ENCODE data around the gene HIPK4. TPM values are rescaled to one million over a fixed set of nuclear protein-coding genes. Genes with fewer than 3 reads are reported as not detected.

The HIPK4 gene, protein sequence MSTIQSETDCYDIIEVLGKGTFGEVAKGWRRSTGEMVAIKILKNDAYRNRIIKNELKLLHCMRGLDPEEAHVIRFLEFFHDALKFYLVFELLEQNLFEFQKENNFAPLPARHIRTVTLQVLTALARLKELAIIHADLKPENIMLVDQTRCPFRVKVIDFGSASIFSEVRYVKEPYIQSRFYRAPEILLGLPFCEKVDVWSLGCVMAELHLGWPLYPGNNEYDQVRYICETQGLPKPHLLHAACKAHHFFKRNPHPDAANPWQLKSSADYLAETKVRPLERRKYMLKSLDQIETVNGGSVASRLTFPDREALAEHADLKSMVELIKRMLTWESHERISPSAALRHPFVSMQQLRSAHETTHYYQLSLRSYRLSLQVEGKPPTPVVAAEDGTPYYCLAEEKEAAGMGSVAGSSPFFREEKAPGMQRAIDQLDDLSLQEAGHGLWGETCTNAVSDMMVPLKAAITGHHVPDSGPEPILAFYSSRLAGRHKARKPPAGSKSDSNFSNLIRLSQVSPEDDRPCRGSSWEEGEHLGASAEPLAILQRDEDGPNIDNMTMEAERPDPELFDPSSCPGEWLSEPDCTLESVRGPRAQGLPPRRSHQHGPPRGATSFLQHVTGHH
- total RNA-seq (2021; ENCODE audit: unreplicated experiment), result 0.74 TPM
- 0.61 and 0.77 TPM in 2 replicates for polyA plus RNA-seq (2012)
- Bru-seq, nascent RNA, result percentile 23 among the genes with signal in this experiment
- BruChase-seq, experiment 1, labeled RNA remaining after a 6-hour chase, result percentile 24 among the genes with signal in this experiment
- percentile 26 among the genes with signal in this experiment for BruChase-seq, experiment 2, labeled RNA remaining after a 2-hour chase
- long read RNA-seq, partial matches to known transcripts, result 0 of 1 reads
- long read RNA-seq, other reads (novel, unspliced or antisense), result 1 of 1 reads

- POLR2A ChIA-PET, result no interaction called here
- ATAC-seq, result no peak
- no peaks in the 10 kb centered on the region for H3K9me2 ChIP-seq (ENCODE audit: insufficient read depth)
- TF ChIP-seq EZH2phosphoT487 (IDR thresholded peaks at IDR 0.05; ENCODE audit: borderline replicate concordance), result no peak
- TF ChIP-seq, protein P1, sequence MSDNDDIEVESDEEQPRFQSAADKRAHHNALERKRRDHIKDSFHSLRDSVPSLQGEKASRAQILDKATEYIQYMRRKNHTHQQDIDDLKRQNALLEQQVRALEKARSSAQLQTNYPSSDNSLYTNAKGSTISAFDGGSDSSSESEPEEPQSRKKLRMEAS (IDR thresholded peaks at IDR 0.05), result no peak
- TF ChIP-seq SRF (IDR thresholded peaks at IDR 0.05; ENCODE audit: low read depth), result no peak
- TF ChIP-seq EGR1 (IDR thresholded peaks at IDR 0.05; ENCODE audit: low read depth), result no peak
- no peak for TF ChIP-seq REST (IDR thresholded peaks at IDR 0.05; ENCODE audit: low read depth)
- TF ChIP-seq POLR2A (IDR thresholded peaks at IDR 0.05; ENCODE audit: borderline replicate concordance, extremely low read depth, insufficient read depth, insufficient read length), result no peak
- TF ChIP-seq CEBPB (IDR thresholded peaks at IDR 0.05; ENCODE audit: low read depth), result no peak
- TF ChIP-seq JUND (IDR thresholded peaks at IDR 0.05), result no peak
- TF ChIP-seq CBX3 (IDR thresholded peaks at IDR 0.05; ENCODE audit: low read depth), result no peak
- TF ChIP-seq SIN3A (IDR thresholded peaks at IDR 0.05; ENCODE audit: low read depth), result no peak
- TF ChIP-seq ATF3 (IDR thresholded peaks at IDR 0.05), result no peak
- no peak within 1 kb of the TSS for H3K9ac ChIP-seq (ENCODE audit: low read length)
- H2AFZ ChIP-seq (ENCODE audit: low read depth, low read length, poor library complexity, severe bottlenecking), result no peak within 1 kb of the TSS
- H3K36me3 ChIP-seq (ENCODE audit: control insufficient read depth in 1 of 2, insufficient read depth in 2 of 2, low read length in 2 of 2), result no peaks in the 10 kb centered on the region
- H4K20me1 ChIP-seq (ENCODE audit: insufficient read depth), result no peaks in the 10 kb centered on the region
- no peak within 1 kb of the TSS for H3K4me3 ChIP-seq (replicated peaks in 1 of 2; ENCODE audit: low read depth in 1 of 2, low read length in 2 of 2)
- CTCF ChIA-PET, result no interaction called here
- peaks cover 15 to 19% of the 10 kb centered on the region in 2 experiments for H3K4me1 ChIP-seq (ENCODE audit: control insufficient read depth in 1 of 2, insufficient read depth in 2 of 2, low read length in 2 of 2)
- RAD21 ChIA-PET (ENCODE audit: low non-redundant PET in 1 of 2, low total read pairs in 2 of 2, uncharacterized antibody in 2 of 2, unreplicated experiment in 2 of 2), result no interaction called here
- no peaks in the 10 kb centered on the region for H3K9me3 ChIP-seq (ENCODE audit: control insufficient read depth in 1 of 2, insufficient read depth in 1 of 2, low read depth in 1 of 2, low read length in 2 of 2)
- H3K27me3 ChIP-seq (ENCODE audit: insufficient read depth, low read length), result no peaks in the 10 kb centered on the region
- intact Hi-C loops (cut with micrococcal nuclease), result no loop called here
- H3K79me2 ChIP-seq (ENCODE audit: insufficient read depth, low read length), result no peaks in the 10 kb centered on the region
- no TSS peak for BruUV-seq (replicated peaks)
- H3K4me2 ChIP-seq (ENCODE audit: low read length), result no peak within 1 kb of the TSS
- DNase-seq (ENCODE audit: low read depth, low spot score), result no peak
- H3K27ac ChIP-seq (ENCODE audit: low read depth, low read length), result no peak within 1 kb of the TSS
Measured at GRCh38 chr19:40390084-40390742, at the start of gene HIPK4. HIPK4 (minus strand) TSS chr19:40390181; CDS start chr19:40389902, 279 bp downstream.

All from HCT116 (cell line).